ENCODE results near the gene GSTK1. TPM values are rescaled to one million over a fixed set of nuclear protein-coding genes. Genes with fewer than 3 reads are reported as not detected.

Gene GSTK1
- total and polyA plus RNA-seq, 9 of the 15 experiments (the other 6 are each of a cell fraction or from before 2014, with no cell fraction given) = 155 to 441 (median 233) TPM

GRCh38 chr7:143269251-143269650, 6.0 kb downstream of the GSTK1 start:
- Histone ChIP-seq H3K27ac (ENCODE audit: extremely low read depth, low read depth, low read length) (no peak overlapping the region), H3K4me1 (replicated peaks in 1 of 2; ENCODE audit: control insufficient read depth in 2 of 2, insufficient read depth in 2 of 2, low read length in 2 of 2) (peaks cover 15 to 18% of the 10 kb centered on the region in 2 experiments), H3K36me3 (ENCODE audit: control insufficient read depth, insufficient read depth, low read length) (peaks cover 58% of the 10 kb centered on the region), H3K79me2 (ENCODE audit: control insufficient read depth, insufficient read depth, low read length) (peaks cover 13% of the 10 kb centered on the region), H3K4me2 (ENCODE audit: insufficient read depth, low read length) (no peak overlapping the region), H3K9ac (ENCODE audit: insufficient read depth in 1 of 2, low read depth in 2 of 2, low read length in 2 of 2) (peak overlapping the region in 1 of 2 experiments; percentile 59; a peak in 1 of 4 replicates), H3K9me3 (replicated peaks; ENCODE audit: control insufficient read depth, insufficient read depth, low read depth, low read length) (no peaks in the 10 kb centered on the region), H2AFZ (ENCODE audit: low read depth, low read length) (no peak overlapping the region), H3K27me3 (ENCODE audit: control insufficient read depth in 2 of 2, insufficient read depth in 2 of 2, low read length in 2 of 2) (no peaks in the 10 kb centered on the region), H4K20me1 (replicated peaks; ENCODE audit: control insufficient read depth, insufficient read depth, low read length) (0 out of 2 replicates have a peak, but pooled peaks cover 4% of the 10 kb centered on the region), H3K4me3 (no peak overlapping the region), H3K9me1 (ENCODE audit: control insufficient read depth, insufficient read depth, low read length) (peaks cover 9% of the 10 kb centered on the region)
- DNase-seq (ENCODE audit: extremely low read depth in 1 of 4, low spot score in 3 of 4) (peak in 2 of 4 experiments; percentile 6 to 30), ATAC-seq (peak; percentile 43), FAIRE-seq (no peak)
- intact Hi-C loops (cut with micrococcal nuclease) = loop anchor here (2.0 kb wide), 1 partner anchor 36 kb away; no protein-coding TSS in a partner anchor
- BruUV-seq (replicated peaks) = no TSS peak
- ChIA-PET POLR2A (interaction anchor here (0.6 to 1.3 kb wide), 6 partner anchors 9 to 157 kb away, joined by 3 to 4 read pairs (median 4); partner anchors contain the start of gene CASP2), CTCF (ENCODE audit: low intra/inter-chr PET ratio) (no interaction called here)
- in situ Hi-C loops (cut with MboI) = no loop called here
- WGBS (ENCODE audit: insufficient coverage, low coverage, missing lambda C conversion rate) = 33% methylated on average over 5 of the region's 5 CpGs
- peak; percentile 8; the same call in 1 of the 2 replicates for TF ChIP-seq REST (IDR thresholded peaks at IDR 0.05; ENCODE audit: borderline replicate concordance)
- no peak for TF ChIP-seq REST (CRISPR knock-in tag; IDR thresholded peaks at IDR 0.05; ENCODE audit: low read depth)
- peak; percentile 30; the same call in 1 of the 2 replicates for TF ChIP-seq CTBP1 (IDR thresholded peaks at IDR 0.05; ENCODE audit: borderline replicate concordance)
- 0 out of 2 replicates have a peak, but pooled peaks have one; percentile 39 for TF ChIP-seq ZNF274 (IDR thresholded peaks at IDR 0.05; ENCODE audit: borderline replicate concordance, low read depth, low read length)
- TF ChIP-seq ZFP36 (IDR thresholded peaks at IDR 0.05; ENCODE audit: low read depth, low read length, partially characterized antibody) = no peak
- peak; percentile 15; the same call in 1 of the 2 replicates for TF ChIP-seq SOX6 (IDR thresholded peaks at IDR 0.05)
- TF ChIP-seq RNF2 (IDR thresholded peaks at IDR 0.05) = no peak
- no peak for TF ChIP-seq NFATC3 (IDR thresholded peaks at IDR 0.05)
- TF ChIP-seq PTRF (tag; IDR thresholded peaks at IDR 0.05) = no peak
- TF ChIP-seq RCOR1 (IDR thresholded peaks at IDR 0.05; ENCODE audit: borderline replicate concordance in 1 of 2, low read depth in 2 of 2, low read length in 2 of 2) = 0 out of 4 replicates have a peak, but pooled peaks of 1 of the 2 experiments have one; percentile 18
- TF ChIP-seq SETDB1 (IDR thresholded peaks at IDR 0.05; ENCODE audit: low read length) = peak; percentile 58
- peak; percentile 63 for TF ChIP-seq HMBOX1 (IDR thresholded peaks at IDR 0.05)
- TF ChIP-seq FOXJ2 (tag; IDR thresholded peaks at IDR 0.05) = no peak
- peak; percentile 44; the same call in 1 of the 2 replicates for TF ChIP-seq ESRRA (IDR thresholded peaks at IDR 0.05; ENCODE audit: borderline replicate concordance, low read depth)

Measured in K562 (cell line).